SH-SY5Y (cell line): ENCODE data around the gene FAP.

Source experiments
- GATA2 ChIP-seq: IDR thresholded peaks from 2 replicates; pipeline ENCODE4 v1.6.1; 2011; ENCODE audit warnings: mild to moderate bottlenecking, low read depth, low read length
- GATA3 ChIP-seq: IDR thresholded peaks from 2 replicates; pipeline ENCODE4 v1.6.1; 2011; ENCODE audit warnings: low read depth, mild to moderate bottlenecking, low read length, moderate library complexity

The FAP gene

DNA sequence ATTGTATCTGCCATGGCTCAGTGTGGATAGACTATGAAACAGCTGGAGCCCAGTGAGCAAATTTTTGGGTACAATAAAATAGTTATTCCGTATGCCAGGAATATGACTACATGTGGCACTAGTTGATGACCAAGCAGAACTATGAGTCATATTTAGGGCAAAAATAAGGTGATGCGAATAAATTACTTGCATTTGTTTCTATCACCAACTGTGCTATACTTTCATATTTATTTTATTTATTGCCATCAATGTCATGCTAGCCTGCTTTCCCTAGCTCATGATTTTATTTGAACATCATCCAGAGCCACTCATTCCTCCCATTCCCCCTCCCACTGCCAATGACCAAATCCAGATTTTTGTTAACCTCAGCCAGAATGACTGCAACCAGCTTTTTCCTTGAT, 13.3 kb upstream of the FAP start:
- no peak for TF ChIP-seq GATA2
- TF ChIP-seq GATA3, result no peak

DNA sequence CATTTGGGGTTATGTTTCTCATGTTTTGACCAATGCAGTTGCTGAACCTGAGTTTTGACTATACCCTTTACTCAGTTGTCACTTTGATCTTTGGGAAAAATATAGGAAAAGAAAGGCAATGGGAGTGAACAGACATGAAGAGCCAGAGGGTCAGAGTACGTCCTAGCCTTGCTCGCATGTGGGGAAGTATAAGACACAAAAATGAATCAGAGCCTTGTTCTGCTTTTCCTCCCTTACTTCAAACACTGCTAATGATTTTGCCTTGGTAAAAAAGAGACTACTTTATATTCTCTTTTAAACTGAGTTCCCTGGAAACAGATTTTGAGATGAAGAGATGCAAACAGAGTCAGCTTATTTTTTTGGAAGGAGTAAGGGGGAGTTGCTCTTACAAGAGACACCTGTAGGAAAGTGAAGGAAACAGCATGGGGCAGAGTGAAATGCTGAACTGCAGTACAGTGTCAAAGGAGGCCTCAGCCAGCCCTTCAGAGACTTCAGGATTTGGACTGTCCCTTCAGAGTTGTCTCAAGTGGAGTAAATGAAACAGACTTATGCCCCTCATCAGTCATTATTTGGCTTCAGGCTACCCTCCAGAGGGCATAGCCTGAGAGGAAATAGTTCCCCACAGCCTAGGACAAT, 11.1 kb upstream of the FAP start:
- TF ChIP-seq GATA3, result no peak
- no peak for TF ChIP-seq GATA2

DNA sequence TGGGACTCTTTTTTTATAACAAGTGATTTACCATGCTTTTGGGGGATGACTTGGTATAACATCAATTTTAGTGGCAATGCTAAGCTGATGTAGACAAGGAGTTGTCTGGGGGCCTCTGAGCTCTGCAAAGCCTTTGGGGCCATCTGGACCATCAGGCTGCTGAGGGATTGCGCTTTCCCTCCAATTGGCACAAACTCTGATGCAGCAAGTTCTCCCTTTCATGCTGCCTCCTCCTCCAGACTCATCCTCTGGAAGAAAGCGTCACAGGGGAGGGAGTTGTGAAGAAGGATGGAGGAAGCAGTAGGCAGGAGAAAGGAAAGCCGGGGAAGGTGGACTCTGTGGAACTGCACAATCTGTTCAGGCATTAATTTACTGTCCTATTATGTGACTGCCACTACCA, 10.2 kb upstream of the FAP start:
- TF ChIP-seq GATA3 (no peak), GATA2 (no peak)

DNA sequence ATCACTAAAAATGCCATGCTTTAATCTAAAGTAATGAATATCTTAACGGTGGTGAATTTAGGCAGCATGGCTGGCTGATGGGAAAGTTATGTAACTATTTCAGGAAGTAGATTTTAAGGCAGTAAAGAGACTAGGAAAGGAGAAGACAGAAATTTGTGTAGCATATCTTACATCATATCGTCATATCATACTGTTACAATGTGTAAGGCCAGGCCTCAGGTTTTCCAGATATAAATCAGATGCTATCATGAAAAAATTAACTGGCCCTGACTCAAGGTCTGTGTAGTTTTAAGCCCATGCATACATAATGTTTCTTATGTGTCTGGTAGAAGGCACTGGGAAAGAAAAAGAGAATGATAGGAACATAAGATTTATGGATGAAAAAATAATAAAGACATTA, 8.9 kb upstream of the FAP start:
- TF ChIP-seq GATA3 (no peak), GATA2 (no peak)

DNA sequence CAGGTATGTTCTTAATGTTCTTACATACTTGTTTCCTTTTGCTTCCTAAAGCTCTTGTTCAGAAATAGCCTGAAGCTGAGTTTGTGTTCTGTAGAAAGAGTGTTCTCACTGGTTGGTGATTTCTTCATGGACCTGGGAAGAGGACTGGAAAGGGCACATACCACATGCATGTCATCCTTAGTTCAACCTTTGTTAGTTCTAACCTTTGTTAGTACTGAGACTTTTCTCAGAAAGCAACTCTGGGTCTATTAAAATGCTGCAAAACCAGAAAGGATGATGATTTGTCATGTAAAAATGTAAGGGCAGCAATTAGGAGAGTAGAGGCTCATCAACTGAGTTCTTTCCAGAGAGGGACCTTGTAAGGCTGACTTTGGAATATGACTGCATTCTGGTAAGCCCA, 2.5 kb upstream of the FAP start:
- TF ChIP-seq GATA3 (no peak), GATA2 (no peak)

DNA sequence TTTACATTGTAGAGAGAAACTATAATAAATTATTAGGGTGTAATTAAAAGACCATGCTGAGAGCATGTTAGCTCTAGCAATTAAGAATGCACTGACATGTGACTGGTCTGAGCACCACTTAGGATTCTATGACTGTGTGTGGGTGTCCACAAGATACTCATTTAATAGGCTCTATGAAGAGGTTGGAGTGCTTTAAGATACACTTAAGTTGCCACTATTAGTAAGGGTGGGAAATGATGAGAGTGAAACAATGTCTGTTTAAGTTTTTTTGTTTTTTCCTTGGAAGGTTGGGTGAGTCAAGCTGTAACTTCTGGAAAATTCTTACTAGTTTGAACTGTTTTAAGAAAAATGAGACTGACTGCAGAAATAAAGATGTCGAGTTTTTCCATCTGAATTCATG, 1.8 kb upstream of the FAP start:
- TF ChIP-seq GATA3 (no peak), GATA2 (no peak)

DNA sequence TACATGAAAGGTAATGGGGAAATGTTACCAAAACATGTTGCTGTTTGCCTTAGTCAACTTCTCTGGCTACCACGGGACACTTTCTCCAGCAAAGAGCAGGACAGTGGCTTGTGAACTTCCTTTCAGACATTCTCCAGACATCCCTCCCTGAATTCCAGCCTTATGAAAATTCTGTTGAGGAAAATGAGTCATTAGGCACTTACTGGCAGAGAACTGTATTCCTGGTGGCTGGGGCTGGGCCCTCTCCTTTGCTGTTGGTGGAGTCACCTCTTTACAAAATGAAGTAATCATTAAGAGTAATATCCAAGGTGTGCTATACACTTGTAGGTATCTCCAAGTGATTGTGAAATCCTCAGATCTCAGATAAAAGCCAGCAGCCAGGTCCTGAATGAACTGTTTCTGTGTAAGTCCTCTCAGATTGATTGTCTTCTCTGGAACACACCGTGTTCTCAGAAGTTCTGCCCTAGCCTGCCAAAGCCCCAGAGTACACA, 1.3 kb upstream of the FAP start:
- TF ChIP-seq GATA2 (no peak), GATA3 (no peak)

DNA sequence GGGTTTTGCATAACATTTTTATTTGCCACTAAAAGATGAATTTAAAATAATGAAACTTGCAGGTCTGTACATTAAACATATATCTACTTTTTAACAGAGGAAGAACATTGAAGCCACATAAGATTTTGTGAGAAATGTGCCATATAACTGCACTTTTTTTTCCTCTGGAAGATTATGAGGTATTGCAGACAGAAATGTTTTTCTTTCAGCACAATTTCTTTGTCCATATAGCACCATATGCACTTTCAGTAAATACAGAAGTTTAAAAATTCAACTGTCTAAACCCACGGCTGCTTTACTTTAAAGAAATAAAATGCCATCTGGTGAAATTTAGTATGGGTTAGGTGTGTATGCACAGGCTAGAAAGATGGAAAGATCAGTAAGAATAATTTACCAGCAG, 470 bp upstream of the FAP start:
- TF ChIP-seq GATA3 (no peak), GATA2 (no peak)

DNA sequence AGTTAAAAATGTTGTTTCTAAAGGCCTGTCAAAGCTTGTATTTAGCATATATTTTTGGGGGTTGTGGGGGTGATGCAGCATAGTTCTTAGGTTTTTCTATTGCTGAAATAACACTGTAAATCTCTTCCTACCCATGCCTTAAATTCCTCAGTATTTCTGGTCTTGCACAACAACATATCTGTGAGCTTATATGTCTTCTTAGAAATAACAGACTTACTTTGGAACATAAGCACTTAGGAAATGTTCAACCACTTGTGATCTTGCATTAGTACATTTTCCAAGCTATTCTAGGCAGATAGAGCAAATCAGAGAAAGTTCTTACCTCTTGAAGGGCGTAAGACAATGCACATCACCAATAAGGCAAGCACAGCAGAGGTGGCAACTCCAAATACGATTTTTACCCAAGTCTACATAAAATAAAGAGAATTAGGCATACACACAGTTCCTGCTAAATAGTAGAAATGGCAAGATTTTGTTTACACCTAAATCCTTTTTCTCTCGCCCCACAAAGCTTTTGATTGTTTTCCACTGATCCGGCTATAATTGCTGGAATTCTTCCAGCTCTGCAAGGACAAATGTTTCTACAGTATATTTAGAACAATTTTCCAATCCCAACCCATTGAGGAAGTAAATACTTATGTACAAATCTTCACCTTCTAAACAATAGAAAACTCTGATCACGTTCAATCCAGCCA, 512 bp downstream of the FAP start:
- TF ChIP-seq GATA3, result no peak
- no peak for TF ChIP-seq GATA2

DNA sequence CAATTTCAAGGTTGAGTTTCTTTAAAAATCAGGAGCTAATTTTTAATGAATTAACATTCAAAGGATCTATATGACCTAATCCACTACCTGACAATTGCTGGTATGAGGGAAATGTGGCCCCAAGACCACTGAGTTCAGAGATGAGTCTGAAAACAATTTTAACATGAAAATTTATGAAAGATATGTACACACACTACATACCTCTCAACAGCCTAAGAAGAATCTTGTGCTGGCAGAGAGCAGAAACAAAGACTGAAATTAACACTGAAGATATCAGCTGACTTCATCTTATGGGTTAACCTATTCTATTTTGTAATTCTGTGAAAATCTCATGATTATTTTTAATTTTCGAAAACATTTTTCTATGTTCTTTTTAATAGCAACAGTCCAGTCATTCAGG, 1.7 kb downstream of the FAP start:
- TF ChIP-seq GATA3, result no peak
- TF ChIP-seq GATA2, result no peak

DNA sequence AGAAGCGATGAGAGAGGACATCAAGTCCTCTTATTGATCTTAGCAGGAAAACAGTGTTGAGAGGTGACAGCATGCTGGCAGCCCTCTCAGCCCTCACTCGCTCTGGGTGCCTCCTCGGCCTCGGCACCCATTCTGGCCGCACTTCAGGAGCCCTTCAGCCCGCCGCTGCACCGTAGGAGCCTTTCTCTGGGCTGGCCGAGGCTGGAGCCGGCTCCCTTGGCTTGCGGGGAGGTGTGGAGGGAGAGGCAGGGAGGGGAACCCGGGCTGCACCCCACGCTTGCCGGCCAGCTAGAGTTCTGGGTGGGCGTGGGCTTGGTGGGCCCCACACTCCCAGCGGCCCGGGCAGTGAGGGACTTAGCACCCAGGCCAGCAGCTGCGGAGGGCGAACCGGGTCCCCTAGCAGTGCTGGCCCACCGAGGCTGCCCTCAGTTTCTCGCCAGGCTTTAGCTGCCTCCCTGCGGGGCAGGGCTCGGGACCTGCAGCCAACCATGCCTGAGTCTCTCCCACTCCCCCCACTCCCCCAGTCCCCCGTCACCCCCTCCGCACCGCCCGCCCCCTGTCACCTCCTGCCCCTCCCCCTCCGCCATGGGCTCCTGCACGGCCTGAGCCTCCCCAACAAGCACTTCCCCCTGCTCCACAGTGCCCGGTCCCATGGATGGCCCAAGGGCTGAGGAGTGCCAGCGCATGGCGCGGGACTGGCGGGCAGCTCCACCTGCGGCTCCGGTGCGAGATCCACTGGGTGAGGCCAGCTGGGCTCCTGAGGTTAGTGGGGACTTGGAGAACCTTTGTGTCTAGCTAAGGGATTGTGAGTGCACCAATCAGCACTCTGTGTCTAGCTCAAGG, 8.4 kb downstream of the FAP start:
- TF ChIP-seq GATA3 (no peak), GATA2 (no peak)

DNA sequence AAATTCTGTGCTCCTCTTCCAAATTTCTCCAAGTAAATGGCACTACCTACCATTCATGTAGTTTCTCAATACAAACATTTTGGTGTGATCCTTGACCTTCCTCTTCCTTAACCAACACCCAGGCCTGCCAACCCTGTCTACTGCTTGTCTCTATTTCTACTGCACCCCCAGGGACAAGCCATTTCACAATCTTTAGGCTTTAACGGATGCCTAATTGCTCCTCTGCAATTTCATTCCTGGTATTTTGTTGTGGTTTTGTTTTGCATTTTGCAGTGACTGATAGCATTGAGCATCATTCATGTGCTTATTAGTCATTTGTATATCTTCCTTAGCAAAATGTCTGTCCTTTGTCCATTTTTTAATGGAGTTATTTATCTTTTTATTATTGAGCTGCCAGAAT, 10.0 kb downstream of the FAP start:
- TF ChIP-seq GATA2, result no peak
- no peak for TF ChIP-seq GATA3

DNA sequence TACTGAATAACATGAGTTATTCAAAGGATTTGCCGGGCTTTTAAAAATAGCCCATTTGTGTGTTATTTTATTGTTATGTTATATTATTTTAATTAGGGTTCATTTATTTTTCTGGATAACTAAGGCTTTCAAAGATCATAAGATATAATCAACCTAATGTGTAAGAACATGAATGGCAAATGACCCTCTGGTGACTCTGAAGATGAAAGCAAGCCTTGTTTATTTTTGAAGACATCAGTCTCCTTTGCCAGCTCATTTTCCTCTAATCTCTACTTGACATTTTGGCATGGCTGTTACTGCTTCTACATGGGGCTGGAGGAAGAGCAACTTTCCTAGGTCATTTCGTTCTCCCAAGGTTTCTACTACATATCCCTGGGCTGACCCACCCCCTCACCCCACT, 10.6 kb downstream of the FAP start:
- TF ChIP-seq GATA3 (no peak), GATA2 (no peak)

DNA sequence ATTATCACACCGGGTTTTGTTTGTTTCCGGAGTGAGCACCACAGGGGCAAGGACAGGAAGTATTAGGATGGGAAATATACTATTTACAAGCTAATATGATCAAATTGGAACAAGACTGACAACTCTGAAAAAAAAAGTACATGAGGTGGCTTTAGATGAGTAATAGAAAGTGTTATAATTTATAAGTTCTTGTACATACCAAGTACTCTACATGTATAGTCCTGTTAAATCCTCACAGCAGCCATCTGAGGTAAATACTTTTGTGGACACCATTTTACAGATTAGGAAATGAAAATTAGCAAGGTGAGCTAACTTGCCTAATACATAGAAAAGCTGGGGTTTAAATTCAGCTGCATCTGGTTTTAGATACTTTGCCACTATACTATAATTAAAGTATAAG, 11.2 kb downstream of the FAP start:
- TF ChIP-seq GATA2 (no peak), GATA3 (no peak)

DNA sequence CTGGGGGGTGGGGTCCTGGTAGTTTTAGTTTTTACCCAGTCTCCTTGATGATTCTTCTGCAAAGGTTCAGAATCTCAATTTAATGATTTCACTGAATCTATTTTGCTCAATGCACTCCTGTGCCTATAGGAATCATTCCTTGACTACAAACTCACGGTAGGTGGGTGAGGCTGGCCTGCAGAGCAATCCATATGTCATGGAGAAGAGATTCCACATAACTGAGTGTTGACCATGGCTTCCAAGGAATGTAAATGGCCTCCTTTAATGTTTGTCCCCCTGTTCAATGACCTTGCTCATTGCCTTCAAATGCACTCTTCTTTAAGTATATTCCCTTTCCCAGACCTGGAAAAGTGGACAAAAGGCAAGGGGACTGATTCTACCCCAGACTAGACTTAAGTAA, 12.5 kb downstream of the FAP start:
- no peak for TF ChIP-seq GATA3
- TF ChIP-seq GATA2, result no peak

DNA sequence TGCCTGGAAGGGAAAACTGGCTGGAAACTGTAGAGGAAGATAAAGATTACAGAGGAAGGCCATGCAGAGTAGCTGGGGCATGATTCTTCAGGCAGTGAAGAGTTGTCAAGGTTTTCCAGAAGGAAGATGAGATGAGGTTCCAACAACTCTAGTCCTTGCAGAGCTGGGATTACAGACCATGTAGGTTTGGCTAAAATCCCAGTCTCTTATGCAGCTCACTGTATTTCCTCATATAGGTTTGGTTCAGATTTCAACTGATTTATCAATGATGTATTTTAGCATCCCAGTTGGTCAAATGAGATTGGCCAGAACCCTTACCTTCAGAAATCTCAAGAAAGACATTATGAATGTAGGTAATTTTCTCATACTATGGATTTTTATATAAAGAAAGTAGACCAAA, 16.4 kb downstream of the FAP start:
- TF ChIP-seq GATA3, result no peak
- no peak for TF ChIP-seq GATA2
